NCI-H2171 (cell line): ENCODE results near the gene RALY.

ENCODE experiments used
- DNase-seq: peaks from one replicate; lab custom pipeline; 2025; lab: John Stamatoyannopoulos, UW

The RALY gene

GRCh38 chr20:34047010-34047687 lies 53.4 kb downstream of the RALY start:
- DNase-seq = no peak

- peak; percentile 25 for DNase-seq
Observed at GRCh38 chr20:34047917-34048316, 54.2 kb downstream of the RALY start.

GRCh38 chr20:34049389-34049788 lies 55.7 kb downstream of the RALY start:
- no peak for DNase-seq

GRCh38 chr20:34049897-34050695 lies 56.4 kb downstream of the RALY start:
- DNase-seq = no peak

GRCh38 chr20:34052414-34052813 lies 58.7 kb downstream of the RALY start:
- no peak for DNase-seq

- DNase-seq = no peak
Observed at GRCh38 chr20:34055290-34055689, 61.6 kb downstream of the RALY start.

- no peak for DNase-seq
Observed at GRCh38 chr20:34058831-34059230, 65.1 kb downstream of the RALY start.

- no peak for DNase-seq
Observed at GRCh38 chr20:34060970-34061369, 67.3 kb downstream of the RALY start.

GRCh38 chr20:34061695-34062094 lies 68.0 kb downstream of the RALY start:
- DNase-seq = no peak

- DNase-seq = no peak
Observed at GRCh38 chr20:34062570-34063482, 69.1 kb downstream of the RALY start.

- no peak for DNase-seq
Observed at GRCh38 chr20:34064286-34064685, 70.6 kb downstream of the RALY start.

- no peak for DNase-seq
Observed at GRCh38 chr20:34065260-34065659, 71.5 kb downstream of the RALY start.

- DNase-seq = no peak
Observed at GRCh38 chr20:34066476-34067090, 72.9 kb downstream of the RALY start.

- no peak for DNase-seq
Observed at GRCh38 chr20:34068001-34068400, 74.3 kb downstream of the RALY start.

GRCh38 chr20:34069341-34070078 lies 75.8 kb downstream of the RALY start:
- DNase-seq = peak; percentile 78

GRCh38 chr20:34070079-34070439 lies 76.3 kb downstream of the RALY start:
- no peak for DNase-seq

- no peak for DNase-seq
Observed at GRCh38 chr20:34070859-34071258, 77.1 kb downstream of the RALY start.

- DNase-seq = no peak
Observed at GRCh38 chr20:34072076-34072475, 78.4 kb downstream of the RALY start.

- DNase-seq = no peak
Observed at GRCh38 chr20:34072778-34073177, 79.1 kb downstream of the RALY start.

- no peak for DNase-seq
Observed at GRCh38 chr20:34074101-34074760, 80.5 kb downstream of the RALY start.

- no peak for DNase-seq
Observed at GRCh38 chr20:34075647-34076046, 81.9 kb downstream of the RALY start.
